HG02588 (cell line): ENCODE data around the gene CYB561.

Experiments used
- ATAC-seq: cut with Tn5 transposase; IDR thresholded peaks from one replicate; pipeline ENCODE4 v1.9.1; 2021; ENCODE audit warnings: mild to moderate bottlenecking, moderate library complexity; ENCODE audit not compliant: unreplicated experiment

CYB561 gene, protein sequence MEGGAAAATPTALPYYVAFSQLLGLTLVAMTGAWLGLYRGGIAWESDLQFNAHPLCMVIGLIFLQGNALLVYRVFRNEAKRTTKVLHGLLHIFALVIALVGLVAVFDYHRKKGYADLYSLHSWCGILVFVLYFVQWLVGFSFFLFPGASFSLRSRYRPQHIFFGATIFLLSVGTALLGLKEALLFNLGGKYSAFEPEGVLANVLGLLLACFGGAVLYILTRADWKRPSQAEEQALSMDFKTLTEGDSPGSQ

DNA sequence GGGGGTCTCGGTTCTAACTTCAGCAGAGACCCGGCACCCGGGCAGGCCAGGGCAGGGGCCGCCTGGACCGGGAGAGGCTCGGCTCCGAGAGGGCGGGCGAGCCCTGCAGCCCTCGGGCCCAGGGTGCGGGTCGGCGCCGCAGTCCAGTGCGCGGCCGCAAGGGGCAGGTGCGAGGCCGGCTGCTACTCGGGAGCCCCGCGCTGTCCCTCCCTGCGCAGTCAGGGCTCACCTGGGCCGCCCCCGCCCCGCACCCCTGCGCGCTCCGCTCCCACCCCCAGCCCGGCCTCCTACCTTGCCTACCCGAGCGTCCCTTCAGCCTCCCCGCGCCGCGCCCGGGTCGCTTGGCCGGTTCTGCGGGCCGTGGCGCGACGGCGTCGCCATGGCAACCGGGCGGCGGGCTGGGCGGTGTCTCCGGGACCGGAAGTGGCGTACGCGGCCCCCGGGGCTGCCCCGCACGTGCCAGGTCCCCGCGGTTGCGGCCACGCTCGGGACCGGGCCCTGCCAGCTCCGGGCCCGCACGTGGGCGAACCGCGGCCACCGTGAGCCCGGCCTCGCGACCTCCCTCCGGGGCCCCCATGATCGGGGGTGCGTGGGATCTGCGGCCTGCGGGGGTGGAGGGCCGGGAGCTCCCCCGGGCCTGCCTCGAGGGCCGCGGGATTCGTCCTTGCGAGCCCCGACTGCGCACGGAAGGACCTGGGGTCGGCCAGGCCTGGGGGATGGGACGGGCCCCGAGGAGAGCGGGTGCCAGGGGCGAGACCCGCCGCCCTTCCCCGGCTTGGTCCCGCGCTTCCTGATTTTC, at the start of gene CYB561:
TSS of gene CYB561 (minus strand) at position 353 of the 799 bp plus-strand sequence. CDS start 8,759 bp downstream, outside the sequence.
- peak; percentile 69 for ATAC-seq

DNA sequence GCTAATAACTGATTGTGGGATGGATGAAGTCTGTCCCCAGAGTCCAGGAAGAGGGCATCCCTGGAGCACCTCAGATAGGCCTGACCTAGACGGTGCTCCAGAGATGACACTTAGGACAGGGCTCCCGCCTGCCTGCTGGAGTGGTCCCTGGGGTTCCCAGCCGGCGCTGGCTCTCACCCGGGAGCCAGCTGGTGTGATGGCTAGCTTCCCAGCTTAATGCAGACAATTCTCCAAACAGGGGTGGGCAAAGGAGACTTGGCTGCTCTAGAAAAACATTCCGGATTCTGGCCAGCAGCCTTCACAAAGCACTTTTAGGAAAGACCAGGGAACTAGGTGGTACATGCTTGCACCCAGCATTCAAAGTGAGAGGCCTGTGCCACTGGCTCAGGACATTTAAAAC, 49.4 kb upstream of the CYB561 start:
- no peak for ATAC-seq

GRCh38 chr17:63494300-63494928, 48.3 kb upstream of the CYB561 start:
- no peak for ATAC-seq

DNA sequence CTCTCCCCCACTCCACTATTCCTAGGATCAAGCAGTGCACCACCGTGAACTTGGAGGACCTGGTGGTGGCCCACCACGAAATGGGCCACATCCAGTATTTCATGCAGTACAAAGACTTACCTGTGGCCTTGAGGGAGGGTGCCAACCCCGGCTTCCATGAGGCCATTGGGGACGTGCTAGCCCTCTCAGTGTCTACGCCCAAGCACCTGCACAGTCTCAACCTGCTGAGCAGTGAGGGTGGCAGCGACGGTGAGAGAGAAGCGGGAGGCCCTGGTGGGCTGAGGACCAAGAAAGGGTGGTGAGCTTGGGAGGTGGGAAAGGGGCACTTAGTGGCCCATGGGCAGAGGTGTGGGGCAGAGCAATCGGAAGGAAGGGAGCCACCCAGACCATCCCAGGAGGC, 47.3 kb upstream of the CYB561 start:
- ATAC-seq: no peak

DNA sequence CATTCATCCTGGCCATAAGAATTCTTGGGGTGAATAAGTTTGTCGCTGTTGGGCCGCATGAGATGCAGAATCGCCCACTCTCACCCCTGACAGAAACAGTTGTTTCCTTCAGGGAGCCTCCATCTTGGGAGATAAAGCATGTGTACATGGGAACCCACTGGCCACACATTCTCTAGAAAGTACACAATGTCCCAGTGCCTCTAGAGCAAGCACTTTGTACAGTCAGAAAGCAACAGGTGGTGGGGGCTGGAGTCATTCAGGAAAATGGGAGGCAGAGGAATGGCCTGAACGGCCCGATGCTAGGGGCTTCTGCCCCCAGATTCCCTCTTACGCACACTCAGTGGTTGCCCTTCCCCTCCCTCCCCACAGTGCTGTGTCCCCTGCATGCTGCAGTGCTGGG, 46.8 kb upstream of the CYB561 start:
- no peak for ATAC-seq

DNA sequence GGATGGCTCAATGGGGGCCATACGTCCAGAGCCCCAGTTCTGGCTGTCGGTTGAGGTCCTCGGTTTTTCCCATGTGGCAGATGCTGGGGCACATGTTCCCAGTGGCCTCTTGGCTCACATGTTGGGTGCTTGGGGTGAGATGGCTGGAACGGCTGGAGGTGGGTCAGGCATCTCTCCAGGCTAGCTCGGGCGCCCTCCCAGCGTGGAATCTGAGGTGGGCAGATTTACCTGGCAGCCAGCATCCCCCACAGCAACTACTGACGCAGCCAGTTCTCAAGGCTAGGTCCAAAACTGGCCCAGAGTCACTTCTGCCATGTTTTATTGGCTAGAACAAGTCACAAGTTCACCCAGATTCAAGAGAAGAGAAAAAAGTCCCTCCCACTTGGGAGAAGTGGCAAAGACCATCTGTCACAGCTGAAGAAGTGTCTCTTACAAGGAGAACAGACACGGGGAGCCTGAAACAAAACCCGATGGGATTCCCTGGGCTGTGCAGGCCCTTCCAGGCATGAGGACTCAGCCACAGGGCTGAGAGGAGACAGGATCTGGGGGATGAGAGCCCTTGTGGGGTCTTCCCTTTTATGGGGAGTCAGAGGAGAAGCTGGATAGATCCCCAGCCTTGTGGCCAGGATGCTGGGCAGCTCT, 46.0 kb upstream of the CYB561 start:
- ATAC-seq: no peak

DNA sequence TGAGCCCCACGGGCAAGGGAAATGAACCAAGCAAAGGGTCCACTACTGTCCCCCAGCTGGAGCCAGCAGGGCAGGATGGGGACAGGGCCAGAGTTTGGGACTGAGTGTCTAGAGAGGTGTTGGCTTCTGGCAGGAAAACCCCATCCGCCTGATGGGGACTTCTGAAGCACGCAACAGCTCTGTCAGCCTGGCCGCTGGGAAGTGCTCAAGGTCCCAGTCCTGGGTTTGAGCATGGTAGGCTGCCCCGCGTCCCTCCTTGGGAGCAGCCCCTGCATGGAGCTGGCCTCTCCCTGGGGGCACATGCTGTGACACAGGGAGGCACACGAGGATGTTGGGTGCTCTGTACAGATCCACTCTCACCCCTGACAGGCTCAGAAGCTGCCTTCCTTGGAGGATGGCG, 45.3 kb upstream of the CYB561 start:
- no peak for ATAC-seq

DNA sequence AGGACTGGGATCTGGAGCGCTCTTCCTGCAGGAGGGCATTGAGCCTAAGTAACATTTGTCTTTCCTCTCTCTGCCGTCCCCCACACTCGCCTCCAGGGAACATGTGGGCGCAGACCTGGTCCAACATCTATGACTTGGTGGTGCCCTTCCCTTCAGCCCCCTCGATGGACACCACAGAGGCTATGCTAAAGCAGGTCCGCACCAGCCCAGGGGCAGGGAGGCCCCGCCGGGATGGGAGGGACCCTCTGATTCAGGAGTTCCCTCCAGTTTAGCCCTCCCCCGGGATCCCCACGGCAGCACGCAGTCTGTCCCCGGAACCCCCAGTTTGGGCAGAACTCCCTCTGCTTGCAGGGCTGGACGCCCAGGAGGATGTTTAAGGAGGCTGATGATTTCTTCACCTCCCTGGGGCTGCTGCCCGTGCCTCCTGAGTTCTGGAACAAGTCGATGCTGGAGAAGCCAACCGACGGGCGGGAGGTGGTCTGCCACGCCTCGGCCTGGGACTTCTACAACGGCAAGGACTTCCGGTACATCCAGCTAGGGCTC, 44.8 kb upstream of the CYB561 start:
- no peak for ATAC-seq

- no peak for ATAC-seq
Measured at GRCh38 chr17:63490329-63490728, 44.2 kb upstream of the CYB561 start.

DNA sequence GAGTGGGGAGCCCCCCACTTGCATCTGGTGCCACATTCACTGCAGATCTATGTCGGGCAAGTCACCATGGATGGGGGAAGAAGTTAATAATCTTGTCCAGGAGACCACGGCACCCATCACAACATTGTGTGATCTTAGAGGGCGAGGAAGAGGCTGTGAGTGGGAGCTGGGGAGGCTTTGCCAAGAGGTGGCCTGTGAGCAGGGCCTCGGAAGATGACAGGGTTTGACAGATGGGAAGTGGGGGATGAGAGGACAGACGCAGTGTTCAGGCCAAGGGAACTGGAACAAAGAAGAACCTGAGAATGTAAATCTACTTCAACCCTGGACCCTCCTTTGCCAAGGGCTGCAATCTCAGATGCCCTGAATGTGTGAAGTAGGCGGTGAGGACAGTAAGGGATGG, 43.2 kb upstream of the CYB561 start:
- no peak for ATAC-seq

DNA sequence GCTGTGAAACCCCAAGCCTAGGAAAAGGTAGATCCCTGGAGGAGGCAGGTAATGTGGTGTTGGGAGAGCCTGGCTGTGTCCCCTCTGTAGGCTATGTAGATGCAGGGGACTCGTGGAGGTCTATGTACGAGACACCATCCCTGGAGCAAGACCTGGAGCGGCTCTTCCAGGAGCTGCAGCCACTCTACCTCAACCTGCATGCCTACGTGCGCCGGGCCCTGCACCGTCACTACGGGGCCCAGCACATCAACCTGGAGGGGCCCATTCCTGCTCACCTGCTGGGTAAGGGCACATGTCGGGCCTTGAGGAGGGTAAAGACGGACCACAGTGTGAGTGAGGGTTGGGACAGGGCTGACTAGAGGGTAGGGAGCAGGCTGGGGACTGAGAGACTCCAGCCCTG, 42.7 kb upstream of the CYB561 start:
- ATAC-seq: no peak

DNA sequence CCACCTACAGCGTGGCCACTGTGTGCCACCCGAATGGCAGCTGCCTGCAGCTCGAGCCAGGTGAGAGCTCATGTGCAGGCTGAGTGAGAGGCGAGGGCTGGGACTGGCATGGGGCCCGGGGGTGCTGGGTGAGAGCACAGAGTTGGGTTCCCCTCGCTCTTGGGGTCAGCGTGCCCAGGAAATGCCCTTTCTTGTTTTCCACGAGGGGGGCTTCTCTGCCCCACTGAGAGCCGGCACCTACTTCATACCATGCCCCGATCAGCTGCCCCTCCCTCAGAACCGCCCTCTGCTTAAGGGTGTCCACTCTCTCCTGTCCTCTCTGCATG, 40.9 kb upstream of the CYB561 start:
- ATAC-seq: no peak

DNA sequence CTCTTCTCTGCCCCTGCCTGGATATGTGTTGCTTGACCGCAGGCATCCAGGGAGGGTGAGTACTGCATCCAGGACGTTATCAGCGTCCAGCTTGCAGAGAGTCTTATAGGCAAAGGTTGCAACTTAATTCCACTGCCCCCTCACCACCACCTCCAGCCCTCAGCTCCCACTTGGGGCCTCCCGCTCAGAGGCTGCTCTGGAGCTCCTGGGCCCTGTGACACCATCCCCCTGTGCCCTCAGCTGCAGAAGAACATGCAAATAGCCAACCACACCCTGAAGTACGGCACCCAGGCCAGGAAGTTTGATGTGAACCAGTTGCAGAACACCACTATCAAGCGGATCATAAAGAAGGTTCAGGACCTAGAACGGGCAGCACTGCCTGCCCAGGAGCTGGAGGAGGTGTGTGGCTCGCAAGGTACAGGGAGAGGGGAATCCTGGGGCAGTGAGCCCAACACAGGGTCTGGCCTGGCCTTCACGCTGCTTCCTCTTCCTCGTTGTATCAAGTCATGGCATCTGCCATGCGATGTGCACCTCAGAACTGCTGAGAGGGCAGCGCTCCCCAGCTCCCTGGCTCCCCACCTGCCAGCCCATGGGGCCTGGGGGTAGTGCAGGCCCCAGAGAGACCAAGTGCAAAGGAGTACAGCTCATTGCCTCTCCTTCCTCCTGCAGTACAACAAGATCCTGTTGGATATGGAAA, 40.4 kb upstream of the CYB561 start:
- no peak for ATAC-seq

DNA sequence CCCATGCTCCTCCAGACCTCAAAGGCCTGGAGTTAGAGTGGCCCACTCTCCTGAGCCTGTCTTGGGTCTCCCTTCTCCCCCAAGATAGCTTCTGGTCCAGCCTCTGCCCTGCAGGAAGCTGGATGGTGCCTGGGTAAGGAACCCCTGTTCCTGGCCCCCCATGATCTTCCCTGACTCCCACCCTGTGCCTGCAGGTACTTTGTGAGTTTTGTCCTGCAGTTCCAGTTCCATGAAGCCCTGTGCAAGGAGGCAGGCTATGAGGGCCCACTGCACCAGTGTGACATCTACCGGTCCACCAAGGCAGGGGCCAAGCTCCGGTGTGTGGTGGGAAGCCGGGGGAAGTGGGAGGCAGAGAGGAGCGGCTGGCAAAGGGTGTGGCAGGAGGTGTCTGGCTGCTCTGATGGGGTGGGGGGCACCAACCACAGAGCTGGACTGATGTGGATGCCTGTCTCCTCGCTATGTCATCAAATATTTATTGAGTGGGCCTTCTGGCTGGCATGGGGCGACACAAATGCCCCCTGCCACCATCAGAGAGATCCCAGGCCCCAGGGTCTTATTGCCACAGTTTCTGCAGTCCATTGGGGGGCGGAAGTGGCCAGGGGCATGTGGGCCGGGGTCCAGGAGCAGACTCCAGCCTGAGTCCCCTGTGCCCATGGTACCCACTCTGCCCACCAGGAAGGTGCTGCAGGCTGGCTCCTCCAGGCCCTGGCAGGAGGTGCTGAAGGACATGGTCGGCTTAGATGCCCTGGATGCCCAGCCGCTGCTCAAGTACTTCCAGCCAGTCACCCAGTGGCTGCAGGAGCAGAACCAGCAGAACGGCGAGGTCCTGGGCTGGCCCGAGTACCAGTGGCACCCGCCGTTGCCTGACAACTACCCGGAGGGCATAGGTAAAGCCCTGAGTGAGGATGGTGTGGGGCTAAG, 37.8 kb upstream of the CYB561 start:
- ATAC-seq: no peak

- ATAC-seq: no peak
Measured at GRCh38 chr17:63483038-63483437, 36.9 kb upstream of the CYB561 start.

DNA sequence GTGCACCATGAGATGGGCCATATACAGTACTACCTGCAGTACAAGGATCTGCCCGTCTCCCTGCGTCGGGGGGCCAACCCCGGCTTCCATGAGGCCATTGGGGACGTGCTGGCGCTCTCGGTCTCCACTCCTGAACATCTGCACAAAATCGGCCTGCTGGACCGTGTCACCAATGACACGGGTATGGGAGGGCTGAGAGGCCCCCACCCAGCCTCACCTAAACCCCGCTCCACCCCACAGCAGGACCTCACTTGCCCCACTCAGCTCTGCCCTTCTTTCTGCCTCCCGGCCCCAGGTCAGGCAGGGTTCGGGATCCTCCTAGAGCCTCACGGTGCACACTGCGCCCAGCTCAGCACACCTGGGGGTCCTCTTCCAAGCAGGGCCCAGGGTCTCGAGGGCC, 36.4 kb upstream of the CYB561 start:
- ATAC-seq: no peak

DNA sequence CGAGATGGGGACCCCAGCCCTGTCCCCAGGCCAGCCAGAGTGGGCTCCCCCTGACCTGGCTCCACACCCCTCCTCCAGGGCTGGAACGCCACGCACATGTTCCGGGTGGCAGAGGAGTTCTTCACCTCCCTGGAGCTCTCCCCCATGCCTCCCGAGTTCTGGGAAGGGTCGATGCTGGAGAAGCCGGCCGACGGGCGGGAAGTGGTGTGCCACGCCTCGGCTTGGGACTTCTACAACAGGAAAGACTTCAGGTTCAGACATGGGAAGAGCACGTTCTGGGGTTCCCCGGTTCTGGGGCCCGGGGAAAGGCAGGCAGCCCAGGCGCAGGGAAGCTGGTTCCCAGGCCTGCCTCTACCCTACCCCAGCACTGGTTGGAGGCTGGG, 35.4 kb upstream of the CYB561 start:
- ATAC-seq: no peak

DNA sequence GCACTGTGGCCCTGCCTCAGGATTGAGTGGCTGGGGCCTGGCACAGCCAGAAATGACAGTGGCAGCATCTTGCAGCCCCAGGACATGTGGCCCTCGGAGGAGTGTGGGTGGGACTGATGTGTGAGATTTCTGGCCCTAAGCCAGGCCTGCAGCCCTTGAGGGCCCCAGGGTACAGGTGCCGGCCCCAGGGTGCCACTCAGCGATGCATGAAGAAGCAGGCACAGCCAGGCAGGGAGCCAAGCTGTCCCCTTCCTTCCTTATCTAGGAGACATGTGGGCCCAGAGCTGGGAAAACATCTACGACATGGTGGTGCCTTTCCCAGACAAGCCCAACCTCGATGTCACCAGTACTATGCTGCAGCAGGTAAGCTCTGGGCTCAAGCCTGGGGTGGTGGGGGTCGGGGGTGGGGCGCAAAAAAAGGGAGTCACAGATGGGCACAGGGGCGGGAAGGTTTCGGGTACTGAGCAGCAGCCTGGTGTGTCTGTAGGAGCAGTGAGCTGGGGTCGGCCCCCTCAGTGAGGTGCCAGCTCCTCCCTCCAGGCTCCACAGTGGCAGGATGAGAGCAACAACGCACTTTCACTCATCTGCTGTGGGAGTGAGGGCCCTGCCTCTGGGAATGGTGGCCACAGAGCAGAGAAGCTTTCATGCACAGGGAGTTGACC, 34.9 kb upstream of the CYB561 start:
- no peak for ATAC-seq

DNA sequence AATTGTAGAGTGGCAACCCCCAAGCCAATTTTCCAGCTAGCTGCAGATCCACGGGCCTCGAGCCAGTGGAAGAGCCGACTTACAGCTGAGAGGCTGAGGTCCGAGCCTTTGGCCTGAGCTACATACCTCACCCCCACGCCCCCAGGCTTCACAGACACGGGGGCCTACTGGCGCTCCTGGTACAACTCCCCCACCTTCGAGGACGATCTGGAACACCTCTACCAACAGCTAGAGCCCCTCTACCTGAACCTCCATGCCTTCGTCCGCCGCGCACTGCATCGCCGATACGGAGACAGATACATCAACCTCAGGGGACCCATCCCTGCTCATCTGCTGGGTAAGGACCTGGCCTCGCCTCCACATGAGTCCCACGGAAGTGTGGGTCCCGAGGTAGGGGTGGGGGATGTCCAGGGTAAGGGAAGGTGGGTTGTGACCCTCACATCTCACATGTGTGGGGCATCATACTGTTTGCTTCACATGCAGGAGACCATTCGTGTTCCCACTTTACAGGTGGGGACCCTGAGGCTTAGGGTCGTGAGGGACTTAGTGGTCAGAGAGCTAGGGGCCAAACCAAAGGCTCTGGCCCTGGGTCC, 34.2 kb upstream of the CYB561 start:
- ATAC-seq: no peak
